ENCODE results near the gene C11orf52. TPM values are rescaled to one million over a fixed set of nuclear protein-coding genes. Genes with fewer than 3 reads are reported as not detected.

C11orf52 gene
- polyA plus RNA-seq, 3 donors = not detected

DNA sequence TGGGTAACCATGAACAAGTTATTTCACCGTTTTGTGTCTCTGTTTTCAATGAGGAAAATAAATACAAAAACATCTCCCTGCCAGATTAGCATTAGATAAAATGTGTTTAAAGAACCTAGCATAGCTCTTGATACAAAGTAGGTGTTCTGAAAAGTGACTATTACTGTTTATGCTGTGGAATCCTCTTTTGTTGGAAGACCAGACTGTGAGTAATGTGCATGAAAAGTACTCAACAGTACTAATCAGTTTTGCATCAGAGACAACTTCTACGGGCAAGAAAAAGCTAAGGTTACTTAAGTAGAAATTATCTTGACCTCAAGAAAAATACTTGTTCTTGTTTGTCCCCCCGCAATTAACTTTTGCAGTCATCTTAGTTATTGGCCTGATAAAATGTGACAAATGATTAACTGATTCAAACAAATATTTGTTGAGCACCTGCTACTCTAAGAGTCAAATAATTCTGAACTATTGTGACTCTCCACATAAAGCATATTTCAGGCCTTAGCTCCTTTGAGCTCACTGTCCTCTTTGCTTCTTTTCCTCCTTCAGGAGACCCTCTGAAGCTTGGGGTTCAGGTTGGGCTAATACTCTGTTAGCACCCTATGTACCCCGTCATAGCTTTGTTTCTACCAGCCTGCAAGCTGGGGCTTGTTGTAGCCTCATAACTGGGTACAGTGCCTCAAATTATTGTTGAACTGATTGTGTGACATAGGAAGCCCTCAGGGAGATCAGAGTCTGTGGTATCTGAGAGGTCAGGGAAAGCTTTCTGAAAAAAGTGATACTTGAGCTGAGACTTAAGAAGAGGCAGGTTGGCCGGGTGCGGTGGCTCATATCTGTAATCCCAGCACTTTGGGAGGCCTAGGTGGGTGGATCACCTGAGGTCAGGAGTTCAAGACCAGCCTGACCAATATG lies 42.9 kb downstream of the C11orf52 start:
- H3K79me2 ChIP-seq (ENCODE audit: insufficient read depth, low read length) = no peaks in the 10 kb centered on the region
- H3K9me3 ChIP-seq (replicated peaks in 1 of 2; ENCODE audit: control insufficient read depth in 1 of 2, insufficient read depth in 1 of 2, low read length in 2 of 2) = no peaks in the 10 kb centered on the region
- H2AFZ ChIP-seq (ENCODE audit: insufficient read depth, low read depth, low read length, poor library complexity, severe bottlenecking) = no peak overlapping the region
- DNase-seq = no peak
- H3K4me3 ChIP-seq (replicated peaks in 1 of 3; ENCODE audit: low read depth in 2 of 3, low read length in 3 of 3) = no peak overlapping the region
- Mint-ChIP-seq H3K27me3 (ENCODE audit: low read depth in 3 of 3) (peaks cover 0 to under 1% (median 0%) of the 10 kb centered on the region in 3 donors), H3K4me3 (no peak overlapping the region), H3K4me1 (no peaks in the 10 kb centered on the region), H3K9me3 (peaks cover 0 to 3% (median 0%) of the 10 kb centered on the region in 7 donors), H3K36me3 (no peaks in the 10 kb centered on the region), H3K27ac (no peak overlapping the region)
- no peak overlapping the region for H3K4me2 ChIP-seq (replicated peaks; ENCODE audit: extremely low read depth, low read length, poor library complexity, severe bottlenecking)
- H3K9ac ChIP-seq (ENCODE audit: insufficient read depth, low read length, poor library complexity, severe bottlenecking) = no peak overlapping the region
- H3K27ac ChIP-seq (ENCODE audit: low read depth in 1 of 2, low read length in 2 of 2) = no peak overlapping the region
- no peaks in the 10 kb centered on the region for H4K20me1 ChIP-seq (ENCODE audit: insufficient read depth, low read length)
- TF ChIP-seq, protein P1, sequence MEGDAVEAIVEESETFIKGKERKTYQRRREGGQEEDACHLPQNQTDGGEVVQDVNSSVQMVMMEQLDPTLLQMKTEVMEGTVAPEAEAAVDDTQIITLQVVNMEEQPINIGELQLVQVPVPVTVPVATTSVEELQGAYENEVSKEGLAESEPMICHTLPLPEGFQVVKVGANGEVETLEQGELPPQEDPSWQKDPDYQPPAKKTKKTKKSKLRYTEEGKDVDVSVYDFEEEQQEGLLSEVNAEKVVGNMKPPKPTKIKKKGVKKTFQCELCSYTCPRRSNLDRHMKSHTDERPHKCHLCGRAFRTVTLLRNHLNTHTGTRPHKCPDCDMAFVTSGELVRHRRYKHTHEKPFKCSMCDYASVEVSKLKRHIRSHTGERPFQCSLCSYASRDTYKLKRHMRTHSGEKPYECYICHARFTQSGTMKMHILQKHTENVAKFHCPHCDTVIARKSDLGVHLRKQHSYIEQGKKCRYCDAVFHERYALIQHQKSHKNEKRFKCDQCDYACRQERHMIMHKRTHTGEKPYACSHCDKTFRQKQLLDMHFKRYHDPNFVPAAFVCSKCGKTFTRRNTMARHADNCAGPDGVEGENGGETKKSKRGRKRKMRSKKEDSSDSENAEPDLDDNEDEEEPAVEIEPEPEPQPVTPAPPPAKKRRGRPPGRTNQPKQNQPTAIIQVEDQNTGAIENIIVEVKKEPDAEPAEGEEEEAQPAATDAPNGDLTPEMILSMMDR (IDR thresholded peaks at IDR 0.05) = no peak
- intact Hi-C loops (cut with micrococcal nuclease) = no loop called here
- no peaks in the 10 kb centered on the region for H3K36me3 ChIP-seq (replicated peaks in 1 of 2; ENCODE audit: control insufficient read depth in 1 of 2, insufficient read depth in 2 of 2, low read length in 2 of 2)
- 94% methylated on average over 3 of the region's 6 CpGs for WGBS (ENCODE audit: insufficient coverage)
- H3K27me3 ChIP-seq (ENCODE audit: control insufficient read depth in 2 of 2, insufficient read depth in 2 of 2, low read length in 2 of 2) = no peaks in the 10 kb centered on the region
- H3K4me1 ChIP-seq (ENCODE audit: control insufficient read depth in 1 of 2, insufficient read depth in 2 of 2, low read length in 2 of 2) = no peaks in the 10 kb centered on the region

- H3K9me3 Mint-ChIP-seq = no peaks in the 10 kb centered on the region
- no peaks in the 10 kb centered on the region for H3K9me3 ChIP-seq (replicated peaks in 1 of 2; ENCODE audit: control insufficient read depth in 1 of 2, insufficient read depth in 1 of 2, low read length in 2 of 2)
These were observed 45.2 kb downstream of the C11orf52 start for GRCh38 chr11:111963931-111964340.

More at GRCh38 chr11:111963931-111964340, 45.2 kb downstream of the C11orf52 start:
- no peak overlapping the region for H3K4me3 Mint-ChIP-seq
- no peak overlapping the region for H2AFZ ChIP-seq (ENCODE audit: insufficient read depth, low read depth, low read length, poor library complexity, severe bottlenecking)
- H3K4me1 ChIP-seq (ENCODE audit: control insufficient read depth in 1 of 2, insufficient read depth in 2 of 2, low read length in 2 of 2) = no peaks in the 10 kb centered on the region
- H3K27me3 Mint-ChIP-seq (ENCODE audit: low read depth in 3 of 3) = peaks cover 0 to 3% (median 0%) of the 10 kb centered on the region in 3 donors
- WGBS (ENCODE audit: insufficient coverage) = 100% methylated on average over 4 of the region's 5 CpGs
- no peaks in the 10 kb centered on the region for H3K4me1 Mint-ChIP-seq
- TF ChIP-seq, protein P1 (IDR thresholded peaks at IDR 0.05) = no peak
- no peak overlapping the region for H3K9ac ChIP-seq (ENCODE audit: insufficient read depth, low read length, poor library complexity, severe bottlenecking)
- no peaks in the 10 kb centered on the region for H4K20me1 ChIP-seq (ENCODE audit: insufficient read depth, low read length)
- H3K27ac Mint-ChIP-seq = no peak overlapping the region
- H3K36me3 Mint-ChIP-seq = no peaks in the 10 kb centered on the region
- no peak overlapping the region for H3K4me3 ChIP-seq (replicated peaks in 1 of 3; ENCODE audit: low read depth in 2 of 3, low read length in 3 of 3)
- no peak for DNase-seq
- no peak overlapping the region for H3K27ac ChIP-seq (ENCODE audit: low read depth in 1 of 2, low read length in 2 of 2)
- H3K27me3 ChIP-seq (ENCODE audit: control insufficient read depth in 2 of 2, insufficient read depth in 2 of 2, low read length in 2 of 2) = no peaks in the 10 kb centered on the region
- intact Hi-C loops (cut with micrococcal nuclease) = no loop called here
- H3K36me3 ChIP-seq (replicated peaks in 1 of 2; ENCODE audit: control insufficient read depth in 1 of 2, insufficient read depth in 2 of 2, low read length in 2 of 2) = no peaks in the 10 kb centered on the region
- H3K4me2 ChIP-seq (replicated peaks; ENCODE audit: extremely low read depth, low read length, poor library complexity, severe bottlenecking) = no peak overlapping the region
- H3K79me2 ChIP-seq (ENCODE audit: insufficient read depth, low read length) = no peaks in the 10 kb centered on the region
